Lower leg skin (tissue), 3 donors: ENCODE results near the gene KDSR.

Source experiments
- CTCF ChIP-seq, 3 donors: fragments of 450-650 bp; IDR thresholded peaks; one replicate each; pipeline ENCODE4 v1.5.1; 2016; ENCODE audit warnings: antibody characterized with exemption in 3 of 3, mild to moderate bottlenecking in 3 of 3, moderate library complexity in 2 of 3
- POLR2A ChIP-seq, 2 donors: fragments of 450-650 bp; IDR thresholded peaks; one replicate each; pipeline ENCODE4 v1.6.1; 2016 to 2017; ENCODE audit warnings: antibody characterized with exemption in 2 of 2, mild to moderate bottlenecking in 1 of 2, moderate library complexity in 1 of 2

GRCh38 chr18:63395503-63395902 is 28.5 kb upstream of the KDSR start:
- TF ChIP-seq CTCF (IDR thresholded peaks at IDR 0.05) (no peak), POLR2A (IDR thresholded peaks at IDR 0.05) (no peak)
